GM12875 (cell line): Measurements from ENCODE around the gene TAF4B.
"Not testable (repeated sequence)": the region's sequence is repeated elsewhere in the genome, so short reads cannot be mapped to it uniquely, and the experiment has no call there.

Experiments
- H3K4me3 ChIP-seq: one replicate; pipeline ENCODE4 v1.5.1; 2011; ENCODE audit warnings: low read depth, low read length, control low read depth
- CTCF ChIP-seq: IDR thresholded peaks from 2 replicates; pipeline ENCODE4 v1.5.1; 2011; ENCODE audit warnings: low read depth, mild to moderate bottlenecking, control low read depth, inconsistent platforms, low read length, moderate library complexity, borderline replicate concordance; ENCODE audit not compliant: insufficient read depth

Gene TAF4B

DNA sequence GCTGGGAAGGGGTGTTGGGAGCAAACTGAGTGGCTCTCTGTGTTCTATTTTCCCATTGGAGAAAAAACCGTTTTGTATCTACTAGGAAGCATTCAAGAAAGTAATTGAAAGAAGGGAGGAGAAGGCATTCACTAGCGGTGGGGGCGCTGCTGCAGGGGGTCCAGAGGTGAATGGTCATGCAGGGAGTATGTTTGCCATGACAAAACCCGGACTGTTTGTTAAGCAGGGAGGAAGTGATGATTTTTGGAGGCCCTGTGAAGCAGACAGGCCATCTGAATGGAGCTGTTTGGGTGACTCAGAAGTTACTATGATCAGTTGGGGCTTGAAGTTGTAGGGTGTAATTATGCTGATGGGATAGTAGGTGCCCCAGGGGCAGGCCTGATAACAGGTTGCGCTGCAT, 7.0 kb downstream of the TAF4B start:
- no peak overlapping the region for H3K4me3 ChIP-seq
- no peak for TF ChIP-seq CTCF

GRCh38 chr18:26237363-26237762, 11.1 kb downstream of the TAF4B start:
- not testable (repeated sequence) for H3K4me3 ChIP-seq

GRCh38 chr18:26238718-26239117, 12.5 kb downstream of the TAF4B start:
- H3K4me3 ChIP-seq, result not testable (repeated sequence)

- H3K4me3 ChIP-seq, result not testable (repeated sequence)
These were observed 16.1 kb downstream of the TAF4B start for GRCh38 chr18:26242392-26242791.

- H3K4me3 ChIP-seq, result not testable (repeated sequence)
These were observed 19.2 kb downstream of the TAF4B start for GRCh38 chr18:26245434-26245833.

GRCh38 chr18:26252411-26252810, 26.2 kb downstream of the TAF4B start:
- no peak overlapping the region for H3K4me3 ChIP-seq
- TF ChIP-seq CTCF, result no peak

GRCh38 chr18:26254808-26255207, 28.6 kb downstream of the TAF4B start:
- not testable (repeated sequence) for H3K4me3 ChIP-seq
- peak; percentile 18; the same call in 1 of the 2 replicates for TF ChIP-seq CTCF

- no peak overlapping the region for H3K4me3 ChIP-seq
- no peak for TF ChIP-seq CTCF
These were observed 29.7 kb downstream of the TAF4B start for GRCh38 chr18:26255695-26256622.

DNA sequence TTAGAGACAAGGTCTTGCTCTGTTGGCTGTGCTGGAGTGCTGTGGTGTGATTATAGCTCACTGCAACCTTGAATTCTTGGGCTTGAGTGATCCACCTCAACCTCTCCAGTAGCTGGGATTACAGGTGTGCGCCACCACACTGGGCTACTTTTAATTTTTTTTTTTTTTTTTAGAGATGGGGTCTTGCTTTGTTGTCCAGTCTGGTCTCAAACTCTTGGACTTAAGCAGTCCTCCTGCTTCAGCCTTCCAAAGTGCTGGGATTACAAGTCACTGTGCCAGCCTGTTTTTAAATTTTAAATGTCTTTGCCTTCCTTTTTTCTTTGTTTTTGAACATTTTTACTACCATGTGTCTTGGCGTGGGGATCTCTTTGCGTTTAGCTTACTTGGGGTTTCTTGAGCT, 32.5 kb downstream of the TAF4B start:
- H3K4me3 ChIP-seq, result no peak overlapping the region
- TF ChIP-seq CTCF, result no peak

DNA sequence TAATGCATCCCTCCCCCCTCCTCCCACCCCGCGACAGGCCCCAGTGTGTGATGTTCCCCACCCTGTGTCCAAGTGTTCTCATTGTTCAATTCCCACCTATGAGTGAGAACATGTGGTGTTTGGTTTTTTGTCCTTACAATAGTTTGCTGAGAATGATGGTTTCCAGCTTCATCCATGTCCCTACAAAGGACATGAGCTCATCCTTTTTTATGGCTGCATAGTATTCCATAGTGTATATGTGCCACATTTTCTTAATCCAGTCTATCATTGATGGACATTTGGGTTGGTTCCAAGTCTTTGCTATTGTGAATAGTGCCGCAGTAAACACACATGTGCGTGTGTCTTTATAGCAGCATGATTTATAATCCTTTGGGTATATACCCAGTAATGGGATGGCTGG, 33.2 kb downstream of the TAF4B start:
- not testable (repeated sequence) for H3K4me3 ChIP-seq
